Non-pigmented ciliary epithelial cell (primary cell): Measurements from ENCODE around the gene IKZF2.

Experiments
- DNase-seq: peaks from one replicate; pipeline ENCODE4 v3.0.0-alpha.2; 2010; ENCODE audit warnings: low read depth

IKZF2 gene

DNA sequence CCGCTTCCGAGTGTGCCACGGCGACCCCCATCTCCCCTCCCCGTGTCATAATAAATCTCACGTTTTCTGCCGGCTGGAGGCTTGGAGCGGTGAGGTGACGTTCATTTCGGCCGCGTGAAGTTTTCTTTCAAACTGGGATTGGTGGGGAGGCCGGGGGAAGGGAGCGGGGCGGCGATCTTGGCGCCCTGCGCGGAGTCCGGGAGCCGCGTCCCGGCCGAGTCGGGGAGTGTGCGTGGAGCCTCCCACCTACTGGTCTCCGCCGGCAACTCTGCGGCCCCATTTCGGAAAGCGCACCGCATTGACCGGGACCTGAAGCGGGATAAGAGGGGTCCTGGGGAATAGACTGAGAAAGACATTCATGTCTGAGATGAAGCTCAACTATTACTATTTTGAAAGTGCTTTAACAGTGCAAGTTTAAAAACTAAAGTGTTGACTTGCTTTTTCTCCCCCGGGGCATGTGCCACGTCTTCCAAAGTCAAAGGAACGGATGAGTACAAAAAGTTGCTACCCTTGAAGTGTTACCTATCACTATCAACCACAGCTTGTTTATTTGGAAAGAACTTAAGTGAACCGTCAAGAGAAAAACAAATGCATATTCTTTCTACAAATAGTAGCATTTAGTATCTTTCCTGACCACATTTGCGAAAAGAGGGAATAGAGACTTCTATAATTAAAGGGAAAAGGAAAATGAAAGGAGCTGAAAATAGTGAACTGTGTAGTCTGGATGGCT, 818 bp upstream of the IKZF2 start:
- DNase-seq: no peak

DNA sequence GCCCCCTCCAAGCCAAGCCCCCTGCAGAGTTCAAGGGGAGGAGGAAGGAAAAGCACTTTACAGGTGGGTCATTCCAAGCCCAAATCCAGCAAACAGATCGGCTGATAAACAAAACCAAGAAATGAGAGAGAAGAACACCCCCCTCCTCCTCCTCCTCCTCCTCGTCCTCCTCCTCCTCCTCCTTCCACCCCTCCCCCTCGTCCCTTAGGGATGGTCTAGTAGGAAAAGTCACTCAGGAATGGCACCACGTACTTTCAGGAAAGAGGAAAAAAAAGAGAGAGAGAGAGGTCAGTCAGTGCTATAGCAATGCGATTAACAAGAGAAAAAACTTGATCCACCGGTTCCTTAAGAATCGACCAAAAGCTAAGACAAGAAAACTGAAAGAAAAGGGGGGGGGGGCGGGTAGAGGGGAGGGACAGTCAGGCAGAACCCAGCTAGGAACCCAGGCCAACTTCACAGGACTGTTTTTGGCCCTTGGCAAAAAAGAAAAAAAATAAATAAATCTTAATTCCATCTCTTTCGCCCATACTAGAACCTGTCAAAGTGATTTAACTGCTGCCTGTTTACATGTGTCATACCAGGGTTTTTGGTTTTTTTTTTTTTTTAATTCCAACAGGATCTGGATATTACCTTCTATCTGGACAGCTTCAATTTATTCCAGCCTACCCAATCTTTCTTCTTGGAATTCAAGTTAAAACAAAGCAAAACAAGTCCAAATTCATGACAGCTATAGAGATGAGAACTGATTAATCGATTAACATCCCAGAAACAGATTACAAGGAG, 906 bp downstream of the IKZF2 start:
- no peak for DNase-seq

DNA sequence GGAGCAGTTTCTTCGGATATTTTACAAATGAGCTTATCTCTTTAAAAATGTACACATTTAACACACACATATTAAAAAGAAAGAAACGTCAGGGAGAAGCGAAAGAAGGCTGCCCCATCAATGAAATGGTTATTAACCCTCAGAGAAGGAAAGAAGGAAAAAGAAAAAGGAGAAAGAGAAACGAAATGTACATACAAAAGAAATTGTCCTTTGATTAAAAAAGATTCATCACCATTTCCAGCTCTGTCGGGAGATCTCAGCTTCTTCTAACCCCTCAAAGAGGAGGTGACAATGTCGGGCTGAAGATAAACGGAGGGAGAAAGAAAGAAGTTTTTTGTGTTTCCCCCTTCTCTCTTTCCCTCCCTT, 1.5 kb downstream of the IKZF2 start:
- DNase-seq: no peak

DNA sequence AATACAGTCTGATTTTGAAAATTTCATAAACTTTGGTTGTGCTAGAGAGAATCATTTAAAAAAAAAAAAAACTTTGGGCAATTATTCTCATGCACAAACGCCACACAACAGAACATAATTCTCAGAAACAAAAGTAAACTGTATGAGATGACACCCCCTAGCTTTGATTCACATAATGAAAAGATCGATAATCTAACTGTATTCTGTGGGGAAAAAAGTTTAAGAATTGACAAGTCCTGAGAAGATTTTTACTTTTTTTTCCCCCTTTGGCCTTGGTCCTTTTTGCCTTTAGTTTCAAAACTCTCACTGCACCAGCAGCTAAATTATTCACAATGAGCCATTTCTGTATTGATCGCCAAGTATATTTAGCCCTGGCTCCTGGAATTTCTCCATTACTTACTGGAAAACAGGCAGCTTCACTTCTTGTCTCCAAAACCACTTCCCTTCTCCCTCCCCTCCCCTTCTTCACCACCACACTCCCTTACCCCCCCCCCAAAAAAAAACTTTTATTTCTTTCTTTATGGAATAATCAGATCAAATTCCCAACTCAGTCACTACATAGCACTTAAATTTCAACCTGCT, 2.0 kb downstream of the IKZF2 start:
- DNase-seq: no peak

DNA sequence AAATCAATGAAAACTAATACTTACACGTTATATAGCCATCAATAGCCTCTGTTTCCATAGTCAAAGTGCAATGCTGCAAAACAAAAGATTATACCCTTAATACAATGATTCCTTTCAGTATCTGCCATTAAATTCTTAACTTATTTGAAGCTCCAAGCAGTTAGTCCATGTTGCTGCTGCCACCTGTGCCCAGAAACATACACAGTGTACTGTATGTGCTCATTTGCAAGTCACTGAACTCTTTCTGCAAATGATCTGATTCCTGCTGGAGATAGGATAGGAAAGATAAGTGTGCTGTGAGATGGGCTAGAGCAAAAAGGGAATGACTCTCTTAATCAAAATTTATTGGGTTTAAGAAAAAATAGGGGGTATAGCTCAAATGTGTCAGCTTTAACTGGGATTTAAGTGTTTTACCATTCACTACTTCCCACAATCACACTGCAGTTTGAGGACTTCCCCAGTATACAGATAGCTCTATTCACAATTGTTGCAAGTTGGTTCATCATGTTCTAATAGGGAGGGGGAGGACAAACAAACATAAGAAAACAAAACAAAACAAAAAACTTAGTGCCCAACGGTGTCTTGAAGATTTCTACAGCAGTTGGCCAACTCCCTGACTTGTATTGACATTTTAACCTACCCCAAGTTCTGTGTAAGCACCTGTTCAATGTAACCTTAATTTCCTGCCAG, 2.7 kb downstream of the IKZF2 start:
- DNase-seq: no peak

DNA sequence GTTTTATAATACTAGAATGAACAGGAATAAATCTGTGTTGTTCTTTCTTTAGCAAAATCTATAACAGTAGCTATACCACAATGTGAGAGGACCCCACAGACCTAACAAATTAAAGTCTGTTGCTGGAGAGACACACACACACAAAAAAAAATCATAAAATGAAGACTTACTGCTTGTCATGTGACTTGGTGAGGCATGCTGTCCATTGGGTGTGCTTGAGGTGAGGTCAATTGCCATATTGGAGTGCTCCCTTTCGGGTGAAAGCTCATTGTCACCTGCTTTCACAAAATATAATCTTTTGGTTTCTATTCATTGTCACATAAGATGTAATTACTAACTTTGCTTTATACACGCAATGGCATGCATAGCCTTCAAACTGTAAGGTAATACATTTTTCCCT, 3.9 kb downstream of the IKZF2 start:
- no peak for DNase-seq

DNA sequence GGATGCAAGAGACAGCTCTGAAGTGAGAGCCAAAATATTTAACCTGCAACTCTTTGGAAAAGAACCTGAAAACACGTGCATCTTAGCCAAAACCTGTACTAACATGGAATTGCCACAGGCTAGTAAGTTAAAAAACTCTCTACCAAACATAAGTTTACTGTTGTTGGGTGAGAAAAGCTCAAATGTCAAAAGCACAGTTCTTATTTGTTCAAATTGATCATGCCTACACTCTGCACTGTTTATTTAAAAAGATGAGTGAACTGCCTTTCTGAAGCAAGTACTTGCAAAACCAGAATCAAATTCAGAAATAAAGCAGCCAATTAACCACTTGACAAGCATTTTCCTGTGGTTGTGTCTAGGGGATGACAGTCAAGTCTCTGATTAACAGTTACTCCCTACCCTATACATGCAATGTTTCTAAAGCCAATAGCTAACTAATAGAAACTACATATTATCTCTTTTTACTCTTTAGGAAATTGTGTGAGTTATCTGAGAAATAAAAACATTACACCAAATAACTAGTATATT, 5.6 kb downstream of the IKZF2 start:
- DNase-seq: no peak

DNA sequence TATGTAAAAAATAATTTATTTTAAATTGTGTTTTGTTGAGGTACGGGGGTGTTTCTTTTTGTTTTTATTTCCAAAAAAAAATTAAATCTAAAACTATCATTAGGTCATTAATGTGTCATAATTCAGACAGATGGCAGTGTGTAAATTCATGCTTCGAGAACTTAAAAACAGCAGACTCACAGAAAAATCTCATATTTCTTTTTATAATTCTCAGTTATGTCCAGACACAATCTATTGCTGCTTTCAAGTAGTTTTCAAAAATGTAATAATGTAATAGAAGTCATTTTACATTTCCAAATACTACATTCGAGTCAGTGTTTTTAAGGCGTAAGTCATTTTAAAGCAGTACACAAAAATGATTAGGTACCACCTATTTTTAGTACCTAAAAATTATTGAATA, 14.3 kb downstream of the IKZF2 start:
- DNase-seq: no peak

DNA sequence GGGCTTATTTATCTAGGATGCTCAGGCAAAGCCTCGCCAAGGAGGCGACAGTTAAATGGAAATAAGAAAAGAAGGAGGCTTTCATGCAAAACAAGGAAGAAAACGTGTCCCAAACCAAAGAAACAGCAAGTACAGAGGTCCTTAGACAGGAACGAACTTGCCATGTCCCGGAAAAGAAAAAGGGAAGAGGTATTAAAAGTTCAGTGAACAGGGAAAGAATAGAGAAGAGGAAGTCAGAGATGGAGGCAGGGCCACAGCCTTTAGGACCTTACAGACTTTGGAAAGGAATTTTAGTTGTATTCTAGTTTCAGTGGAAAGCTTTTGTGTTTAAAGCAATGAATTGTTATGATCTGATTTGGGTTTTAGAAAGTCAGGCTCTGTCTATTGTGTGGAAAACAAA, 22.1 kb downstream of the IKZF2 start:
- DNase-seq: no peak

DNA sequence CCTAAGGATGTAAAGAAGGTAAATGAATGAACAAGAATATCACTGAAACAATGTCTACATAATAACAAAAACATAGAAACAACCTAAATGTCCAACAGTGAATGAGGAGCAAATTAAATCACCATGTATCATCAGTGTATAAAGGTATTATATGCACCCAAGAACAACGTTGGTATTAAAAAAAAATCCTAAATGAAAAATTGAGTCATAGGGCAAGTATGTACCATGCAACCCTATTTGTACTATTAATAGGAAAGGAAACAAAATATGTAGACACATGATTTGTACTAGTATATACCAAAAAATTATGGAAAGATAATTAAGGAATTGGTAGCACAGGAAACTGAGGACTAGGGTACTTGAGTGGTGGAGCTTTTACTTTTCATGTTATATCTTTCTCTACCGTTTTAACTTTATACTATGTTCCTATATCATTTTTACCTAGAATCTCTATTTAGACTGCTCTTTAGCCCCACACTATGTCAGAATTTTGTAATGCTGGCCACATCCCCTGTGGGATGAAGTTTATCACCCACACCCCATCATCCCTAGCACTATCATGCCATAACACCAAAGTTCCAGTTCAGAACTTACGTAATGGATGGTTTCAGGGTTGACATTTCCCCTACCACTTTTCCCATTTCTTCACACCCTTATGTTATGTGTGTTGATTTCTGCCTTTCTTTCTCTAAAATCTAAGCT, 25.6 kb downstream of the IKZF2 start:
- no peak for DNase-seq

DNA sequence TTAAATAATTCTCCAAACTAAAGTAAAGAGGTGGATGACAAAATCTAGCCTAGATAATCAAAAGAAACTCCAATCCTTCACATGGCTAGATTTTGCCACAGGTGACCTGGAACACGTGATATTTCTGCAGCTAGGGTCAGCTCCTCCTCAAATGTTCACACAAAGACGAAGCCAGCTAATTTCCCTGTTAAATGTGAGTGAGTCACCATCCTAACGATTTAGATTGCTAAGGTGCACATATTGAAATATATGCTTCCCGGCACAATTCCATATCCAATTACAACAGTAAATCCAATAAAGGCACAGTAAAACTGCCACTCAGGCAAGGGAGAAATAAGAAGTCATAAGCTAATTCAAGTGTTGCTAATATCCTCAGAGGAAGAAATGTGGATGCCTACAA, 28.7 kb downstream of the IKZF2 start:
- no peak for DNase-seq

DNA sequence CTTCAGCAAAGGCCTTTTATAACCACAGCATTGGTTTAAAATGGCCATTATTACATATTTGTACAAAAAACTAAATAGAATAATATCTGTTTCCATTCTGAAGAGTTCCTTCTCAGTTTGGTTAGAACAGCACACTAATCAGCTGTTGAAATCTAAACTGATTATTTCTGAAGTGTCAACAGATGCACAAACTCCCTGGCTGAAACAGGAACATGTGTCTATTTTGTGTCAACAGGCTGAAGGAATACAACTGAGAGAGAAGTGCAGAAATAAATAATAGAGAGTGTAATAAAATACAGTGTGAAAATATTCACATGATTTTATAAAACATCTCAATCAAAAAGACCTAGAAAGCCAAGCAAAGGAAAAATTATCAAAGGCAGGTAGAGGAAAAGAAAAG, 29.7 kb downstream of the IKZF2 start:
- no peak for DNase-seq

DNA sequence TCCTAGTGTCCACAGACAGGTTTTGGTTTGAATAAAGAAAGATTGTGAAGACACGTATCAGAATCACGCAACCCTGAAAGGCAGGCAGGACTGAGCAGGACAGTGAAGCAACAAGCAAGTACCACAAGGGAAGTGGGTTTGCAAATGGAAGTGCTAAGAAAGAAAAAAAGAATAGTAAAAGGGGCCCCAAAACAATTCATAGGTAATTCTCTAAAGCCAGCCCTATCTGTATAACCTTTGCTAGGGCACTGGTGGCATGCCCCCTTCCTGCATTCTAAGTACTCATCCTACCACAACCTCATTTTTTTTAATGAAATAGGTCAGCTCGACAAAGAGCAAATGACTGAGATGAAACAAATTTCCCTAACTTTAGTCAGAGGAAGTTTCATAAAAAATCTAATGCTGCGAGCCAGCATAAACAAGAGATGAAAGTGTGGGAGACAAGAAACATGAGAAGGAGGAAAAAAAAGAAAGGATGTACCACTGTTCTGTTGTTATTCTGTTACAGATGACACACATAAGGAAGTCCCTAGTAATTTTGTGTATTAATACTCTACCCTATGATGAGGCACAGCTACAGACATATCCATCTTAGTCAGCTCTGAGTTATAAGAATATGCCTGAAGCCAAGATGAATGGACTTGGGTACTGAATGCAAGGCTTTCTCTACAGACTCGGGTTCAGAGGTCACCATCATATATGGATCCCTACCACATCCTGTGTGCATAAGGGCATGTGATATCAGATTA, 32.2 kb downstream of the IKZF2 start:
- DNase-seq: peak; percentile 75

DNA sequence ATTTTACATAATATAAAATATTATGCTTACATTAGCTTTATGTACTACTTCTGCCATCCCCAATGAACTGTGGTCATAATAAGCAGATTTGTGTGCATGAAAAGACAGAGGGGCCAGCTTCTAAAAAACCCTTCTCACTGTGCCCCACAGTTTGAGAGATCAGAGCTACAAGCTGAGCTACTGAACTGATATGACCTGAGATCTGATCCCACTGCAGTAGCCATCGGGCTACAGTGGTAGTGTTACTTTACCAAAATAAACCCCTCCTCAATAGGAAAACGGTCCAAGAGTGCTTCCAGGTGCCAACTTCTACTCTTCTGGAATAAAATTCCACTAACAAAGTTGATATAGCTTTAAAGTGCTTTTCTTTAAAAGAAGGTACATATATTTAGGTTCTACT, 43.1 kb downstream of the IKZF2 start:
- DNase-seq: no peak

DNA sequence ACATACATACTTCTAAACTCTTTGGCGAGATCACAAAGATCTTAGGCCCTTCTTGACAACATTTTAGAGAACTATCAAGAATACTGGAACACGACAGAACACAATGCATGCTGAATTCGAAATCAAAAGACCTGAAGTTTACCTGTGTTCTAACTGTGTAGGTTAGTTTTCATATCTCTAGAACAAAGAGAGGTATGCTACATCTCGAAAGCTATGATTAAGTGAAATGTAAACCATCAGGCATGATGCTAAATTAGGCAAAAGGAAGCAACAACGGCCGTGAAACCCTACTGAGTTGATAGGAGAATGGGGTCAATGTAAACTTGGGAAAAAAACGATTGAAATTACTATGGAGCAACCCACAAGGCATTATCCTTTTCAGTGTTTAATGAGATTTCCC, 43.7 kb downstream of the IKZF2 start:
- no peak for DNase-seq

DNA sequence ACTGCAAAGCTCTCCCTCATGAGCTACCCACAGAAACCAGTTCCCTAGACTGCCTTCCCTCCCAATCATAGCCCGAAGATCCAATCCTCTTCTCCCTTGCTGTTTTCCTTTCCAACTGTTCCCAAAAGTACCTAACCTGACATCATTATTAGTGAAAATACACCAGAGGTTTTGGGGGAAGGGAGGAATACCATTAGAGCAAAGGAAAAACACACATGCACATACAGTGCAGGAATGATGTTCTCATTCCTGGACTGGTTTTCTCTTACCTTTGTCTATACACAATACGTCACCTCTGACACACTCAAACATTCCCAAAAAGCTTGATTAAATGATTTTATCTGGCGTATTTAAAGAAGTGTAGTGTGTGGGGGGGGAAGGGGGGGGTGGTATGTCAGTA, 46.2 kb downstream of the IKZF2 start:
- no peak for DNase-seq

DNA sequence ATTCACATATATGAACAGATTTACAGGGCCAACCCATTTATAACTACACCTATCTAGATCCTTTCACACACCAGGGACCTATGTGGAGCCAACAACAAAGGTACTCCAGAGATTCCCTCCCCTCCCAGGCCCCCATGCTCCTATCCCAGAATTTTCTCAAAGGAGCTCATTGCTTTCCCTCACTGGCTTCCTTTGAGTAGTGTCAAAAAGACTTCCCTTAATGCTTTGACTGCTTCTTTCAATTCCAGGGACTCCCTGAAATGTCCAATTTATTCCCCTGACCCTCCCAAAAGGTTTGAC, 46.6 kb downstream of the IKZF2 start:
- DNase-seq: no peak

DNA sequence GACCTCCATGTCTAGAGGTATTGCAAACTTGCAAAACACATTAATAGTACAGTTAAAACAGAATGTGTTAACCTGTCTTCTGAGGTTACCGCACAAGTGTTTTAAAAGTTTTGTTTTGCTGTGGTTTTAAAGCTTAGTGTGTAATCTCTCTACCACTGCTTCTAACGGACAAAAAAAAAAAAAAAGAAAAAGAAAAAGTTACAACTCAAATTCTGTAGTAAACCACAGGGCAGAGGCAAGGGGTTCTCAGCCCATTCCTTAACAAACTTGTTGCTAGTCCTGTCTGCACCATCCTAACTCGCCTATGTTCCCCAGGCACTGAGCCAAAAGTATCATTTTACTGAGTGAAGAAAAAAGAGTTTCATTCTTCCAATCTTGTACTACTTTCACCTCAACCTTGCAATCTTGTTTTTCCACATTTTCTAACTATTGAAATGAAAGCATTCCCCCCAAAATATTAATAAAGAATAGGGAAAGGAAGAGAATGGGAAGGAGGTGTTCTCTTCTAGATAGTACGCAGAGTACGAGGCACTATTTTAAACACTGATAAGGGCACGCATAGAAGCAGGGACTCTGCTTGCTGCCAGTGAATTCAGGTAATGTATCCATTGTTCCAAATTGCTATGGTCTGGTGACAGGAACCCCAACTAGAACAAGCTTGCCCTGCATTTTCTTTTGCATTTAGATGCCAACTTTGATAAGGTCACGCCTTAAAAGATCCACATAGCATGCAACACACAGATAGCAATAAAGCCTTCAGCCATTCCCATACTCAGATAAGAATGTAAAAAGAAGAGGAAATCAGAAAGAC, 47.1 kb downstream of the IKZF2 start:
- DNase-seq: no peak

DNA sequence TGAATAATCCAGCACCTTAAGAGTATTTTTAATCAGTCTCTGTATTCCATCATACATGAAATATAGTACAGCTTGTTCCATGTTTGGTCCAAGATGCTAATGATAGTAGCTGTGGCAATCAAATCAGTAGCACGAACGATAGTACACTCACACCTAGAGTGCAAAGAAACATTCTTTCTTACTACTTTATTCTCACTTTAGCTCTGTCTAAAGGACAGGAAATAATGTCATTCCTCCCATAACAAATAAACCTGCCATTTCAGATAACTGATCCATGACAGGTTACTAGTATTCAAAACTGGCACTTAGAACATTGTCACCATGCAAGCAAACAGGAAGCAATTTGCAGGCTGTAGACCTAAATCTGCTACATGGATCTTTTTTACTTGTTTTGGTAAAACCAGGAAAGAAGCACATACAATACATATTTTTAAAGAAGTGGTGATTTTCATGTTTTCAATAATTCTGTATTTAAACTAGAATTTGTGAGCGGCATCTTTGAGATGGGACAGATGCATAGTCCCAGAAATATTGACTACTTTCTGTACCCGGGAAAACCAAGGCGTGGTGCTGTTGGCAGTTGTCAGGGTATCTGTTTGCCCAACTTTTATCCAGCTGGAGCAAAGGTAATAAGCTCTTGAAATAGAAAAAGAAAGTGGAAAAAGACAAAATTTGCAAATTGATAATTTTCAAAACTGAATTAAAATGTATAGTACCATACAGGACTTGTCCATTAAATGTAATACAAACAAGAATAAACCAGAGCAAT, 49.5 kb downstream of the IKZF2 start:
- DNase-seq: no peak

DNA sequence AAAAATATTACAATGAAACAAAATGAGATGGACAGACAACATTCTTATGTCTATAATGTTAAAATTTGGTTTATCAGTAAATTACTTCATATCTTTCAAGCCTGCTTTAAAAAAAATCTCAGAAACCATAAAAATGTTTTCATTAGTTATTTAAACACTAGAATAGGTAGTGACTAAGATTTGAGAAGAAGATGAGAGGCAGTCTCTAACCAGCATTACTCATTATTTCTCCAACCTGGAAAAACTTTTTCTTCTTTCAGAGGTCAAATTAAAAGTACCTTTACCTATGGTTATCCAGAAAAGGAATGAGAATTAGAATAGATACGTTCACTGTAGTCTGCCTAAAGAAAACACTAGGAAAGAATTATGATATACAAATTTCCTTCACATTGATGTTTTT, 50.3 kb downstream of the IKZF2 start:
- no peak for DNase-seq
